Measurements from ENCODE around the gene GRIP2. TPM values are rescaled to one million over a fixed set of nuclear protein-coding genes. Genes with fewer than 3 reads are reported as not detected.

GRIP2 gene
- total and polyA plus RNA-seq, 2 of the 4 experiments (the other 2 are of a cell fraction), result 0.05 TPM; not detected in 1

GRCh38 chr3:14476583-14477265, 63.4 kb downstream of the GRIP2 start:
- intact Hi-C loops (cut with micrococcal nuclease), result no loop called here
- Histone ChIP-seq H3K14ac (replicated peaks; ENCODE audit: low read depth, low read length) (no peak overlapping the region), H4K5ac (ENCODE audit: low read depth, low read length) (no peak overlapping the region), H3K4me2 (ENCODE audit: low read depth, low read length) (no peak overlapping the region), H2BK20ac (ENCODE audit: low read depth, low read length) (no peak overlapping the region), H4K91ac (ENCODE audit: insufficient read depth, low read depth, low read length) (no peak overlapping the region), H2BK5ac (ENCODE audit: low read depth, low read length, poor library complexity, severe bottlenecking) (no peak overlapping the region), H3K18ac (ENCODE audit: low read depth, low read length) (no peak overlapping the region), H4K8ac (ENCODE audit: low read depth in 2 of 2, low read length in 2 of 2) (no peak overlapping the region), H3K4me1 (ENCODE audit: control insufficient read depth, insufficient read depth, low read length) (peaks cover 15% of the 10 kb centered on the region), H3K9me3 (ENCODE audit: control insufficient read depth, insufficient read depth, low read length) (no peaks in the 10 kb centered on the region), H2BK120ac (ENCODE audit: low read depth, low read length) (no peak overlapping the region), H2AFZ (replicated peaks; ENCODE audit: low read length, poor library complexity) (no peak overlapping the region), H3K23ac (ENCODE audit: low read depth, low read length) (no peak overlapping the region), H4K20me1 (ENCODE audit: insufficient read depth, low read length) (no peaks in the 10 kb centered on the region), H3K4me3 (ENCODE audit: insufficient read depth, low read depth, low read length) (no peak overlapping the region), H3K4ac (ENCODE audit: low read depth, low read length) (no peak overlapping the region), H2AK9ac (replicated peaks; ENCODE audit: low read depth, low read length, poor library complexity) (no peak overlapping the region), H3K27ac (ENCODE audit: insufficient read depth, low read length) (no peak overlapping the region), H3K9me1 (ENCODE audit: insufficient read depth, low read length) (peaks cover 28% of the 10 kb centered on the region), H3K9ac (ENCODE audit: low read depth, low read length) (no peak overlapping the region), H3K36me3 (ENCODE audit: control insufficient read depth, insufficient read depth, low read length) (peaks cover 72% of the 10 kb centered on the region), H3K27me3 (ENCODE audit: control insufficient read depth, insufficient read depth, low read length) (no peaks in the 10 kb centered on the region), H2AK5ac (ENCODE audit: low read depth, low read length) (no peak overlapping the region), H3K56ac (ENCODE audit: extremely low read depth, insufficient read depth, low read length) (no peak overlapping the region), H2BK15ac (ENCODE audit: low read depth, low read length) (no peak overlapping the region), H3K79me1 (ENCODE audit: low read depth in 1 of 2, low read length in 2 of 2) (peaks cover 0 to 4% of the 10 kb centered on the region in 2 experiments; a peak in 1 of 4 replicates)
- DNase-seq (no peak), ATAC-seq (ENCODE audit: low read depth) (no peak)
- dilution Hi-C loops (cut with HindIII; ENCODE audit: low sequenced_read_pairs, unreplicated experiment), result no loop called here
- ChIA-PET CTCF (no interaction called here), POLR2A (ENCODE audit: unreplicated experiment) (interaction anchor here (0.6 kb wide), 1 partner anchor 351 kb away, joined by 4 read pairs; no protein-coding TSS in a partner anchor)
- WGBS, 2 experiments (ENCODE audit: extremely low coverage in 2 of 2, insufficient read length in 1 of 2), result 87% methylated on average over 4 of the region's 13 CpGs; no CpG with 5 or more reads in 1 of the 2 experiments
- TF ChIP-seq POLR2A (IDR thresholded peaks at IDR 0.05; ENCODE audit: low read depth, low read length), result no peak
- TF ChIP-seq, protein P1, sequence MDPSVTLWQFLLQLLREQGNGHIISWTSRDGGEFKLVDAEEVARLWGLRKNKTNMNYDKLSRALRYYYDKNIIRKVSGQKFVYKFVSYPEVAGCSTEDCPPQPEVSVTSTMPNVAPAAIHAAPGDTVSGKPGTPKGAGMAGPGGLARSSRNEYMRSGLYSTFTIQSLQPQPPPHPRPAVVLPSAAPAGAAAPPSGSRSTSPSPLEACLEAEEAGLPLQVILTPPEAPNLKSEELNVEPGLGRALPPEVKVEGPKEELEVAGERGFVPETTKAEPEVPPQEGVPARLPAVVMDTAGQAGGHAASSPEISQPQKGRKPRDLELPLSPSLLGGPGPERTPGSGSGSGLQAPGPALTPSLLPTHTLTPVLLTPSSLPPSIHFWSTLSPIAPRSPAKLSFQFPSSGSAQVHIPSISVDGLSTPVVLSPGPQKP (IDR thresholded peaks at IDR 0.05; ENCODE audit: borderline replicate concordance, low read depth, low read length), result no peak
- no peak for TF ChIP-seq CTCF (conservative IDR thresholded peaks at IDR 0.05; ENCODE audit: low read depth, low read length)
- TF ChIP-seq RCOR1 (IDR thresholded peaks at IDR 0.05; ENCODE audit: insufficient replicate concordance, low read length), result no peak
- TF ChIP-seq CHD1 (IDR thresholded peaks at IDR 0.05; ENCODE audit: low read depth, low read length), result no peak
- no peak for TF ChIP-seq USF2 (IDR thresholded peaks at IDR 0.05; ENCODE audit: low read depth, low read length)
- no peak for TF ChIP-seq SMC3 (IDR thresholded peaks at IDR 0.05; ENCODE audit: low read depth, low read length)
- no peak for TF ChIP-seq NFE2L2 (IDR thresholded peaks at IDR 0.05; ENCODE audit: low read depth, low read length)
- no peak for TF ChIP-seq RFX5 (IDR thresholded peaks at IDR 0.05; ENCODE audit: low read depth, low read length)
- TF ChIP-seq MAFK (IDR thresholded peaks at IDR 0.05; ENCODE audit: low read depth, low read length), result no peak
- no peak for TF ChIP-seq FOS (IDR thresholded peaks at IDR 0.05; ENCODE audit: low read depth, low read length)
- no peak for TF ChIP-seq MXI1 (IDR thresholded peaks at IDR 0.05; ENCODE audit: borderline replicate concordance, low read depth, low read length)
- TF ChIP-seq MAZ (IDR thresholded peaks at IDR 0.05; ENCODE audit: borderline replicate concordance, low read depth, low read length), result no peak
- in situ Hi-C loops (cut with MboI; ENCODE audit: low sequenced_read_pairs), result no loop called here
- no TSS peak for BruUV-seq (replicated peaks)

Measured in IMR-90 (cell line).